HG02973 (cell line): ENCODE data around the gene PRDX4.
"Not testable (repeated sequence)": the region's sequence is repeated elsewhere in the genome, so short reads cannot be mapped to it uniquely, and the experiment has no call there.

Experiments
- ATAC-seq: cut with Tn5 transposase; IDR thresholded peaks from one replicate; pipeline ENCODE4 v1.9.1; 2021; ENCODE audit warnings: moderate library complexity; ENCODE audit not compliant: unreplicated experiment

PRDX4 gene

DNA sequence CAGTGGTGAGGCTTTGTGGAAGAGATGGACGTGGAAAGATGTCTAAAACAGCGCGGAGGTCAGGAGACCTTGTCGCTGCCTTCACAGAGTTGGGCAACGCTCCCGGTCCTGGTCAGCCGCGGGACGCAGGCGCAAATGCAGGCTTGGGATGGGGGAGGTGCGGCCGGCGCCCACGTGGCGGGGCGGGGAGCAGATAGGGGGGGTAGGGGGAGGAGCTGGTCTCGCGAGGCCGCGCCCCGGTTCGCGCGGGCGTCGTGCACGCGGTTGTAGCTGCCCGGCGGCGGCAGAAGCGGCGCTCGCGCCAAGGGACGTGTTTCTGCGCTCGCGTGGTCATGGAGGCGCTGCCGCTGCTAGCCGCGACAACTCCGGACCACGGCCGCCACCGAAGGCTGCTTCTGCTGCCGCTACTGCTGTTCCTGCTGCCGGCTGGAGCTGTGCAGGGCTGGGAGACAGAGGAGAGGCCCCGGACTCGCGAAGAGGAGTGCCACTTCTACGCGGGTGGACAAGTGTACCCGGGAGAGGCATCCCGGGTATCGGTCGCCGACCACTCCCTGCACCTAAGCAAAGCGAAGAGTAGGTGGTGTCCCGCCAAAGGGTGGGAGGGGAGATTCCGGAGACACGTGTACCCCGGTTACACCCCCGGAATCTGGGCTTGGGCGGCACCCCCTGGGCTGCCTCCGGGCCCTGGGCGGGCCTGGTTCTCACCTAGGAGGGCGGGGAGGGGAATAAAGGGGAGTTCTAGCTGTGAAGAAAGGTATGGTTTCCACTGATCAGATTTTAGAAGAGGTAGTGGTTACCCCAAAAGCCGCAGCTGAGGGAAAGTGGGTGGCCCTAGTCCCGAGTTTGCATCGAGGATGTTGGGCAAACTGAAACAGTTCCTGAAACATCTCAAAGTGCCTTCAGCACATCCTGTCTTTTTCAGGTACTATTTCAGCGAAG lies at the start of gene PRDX4:
Gene PRDX4 (plus strand): TSS at position 255 of the 939 bp plus-strand sequence. CDS start 78 bp downstream, at position 333.
- ATAC-seq, result peak; percentile 55

DNA sequence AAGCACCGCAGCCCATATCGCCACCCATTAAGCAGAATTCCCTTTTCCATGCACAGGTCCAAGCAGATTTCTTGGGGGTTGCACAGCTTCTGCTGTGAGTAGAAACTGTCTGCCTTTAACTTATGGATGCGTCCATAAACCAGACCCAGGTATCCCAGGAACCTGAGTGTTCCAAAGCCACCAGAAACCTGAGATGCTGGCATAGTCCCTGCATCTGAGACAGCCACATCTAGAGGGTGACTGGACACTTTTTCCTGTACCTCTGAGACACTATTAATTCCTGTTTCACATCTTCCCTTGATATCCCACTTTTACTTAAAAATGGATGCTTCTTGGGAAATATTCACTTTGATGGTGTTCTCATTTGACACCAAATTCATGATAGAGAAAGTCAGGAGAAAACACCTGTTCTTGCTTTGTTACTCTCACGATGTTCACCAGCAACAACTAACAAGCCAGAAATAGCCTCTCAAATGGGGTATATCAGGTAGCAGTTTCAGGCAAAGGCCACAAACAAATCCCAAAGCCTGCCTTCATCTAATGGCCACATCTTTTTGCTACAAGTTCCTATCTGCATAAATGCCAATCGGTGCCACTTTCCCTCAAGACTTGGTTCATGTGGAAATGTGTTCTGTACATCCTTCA lies 45.5 kb upstream of the PRDX4 start:
- ATAC-seq, result no peak

- no peak for ATAC-seq
Observed at GRCh38 chrX:23623797-23624196, 43.5 kb upstream of the PRDX4 start.

GRCh38 chrX:23626651-23627050 lies 40.6 kb upstream of the PRDX4 start:
- no peak for ATAC-seq

DNA sequence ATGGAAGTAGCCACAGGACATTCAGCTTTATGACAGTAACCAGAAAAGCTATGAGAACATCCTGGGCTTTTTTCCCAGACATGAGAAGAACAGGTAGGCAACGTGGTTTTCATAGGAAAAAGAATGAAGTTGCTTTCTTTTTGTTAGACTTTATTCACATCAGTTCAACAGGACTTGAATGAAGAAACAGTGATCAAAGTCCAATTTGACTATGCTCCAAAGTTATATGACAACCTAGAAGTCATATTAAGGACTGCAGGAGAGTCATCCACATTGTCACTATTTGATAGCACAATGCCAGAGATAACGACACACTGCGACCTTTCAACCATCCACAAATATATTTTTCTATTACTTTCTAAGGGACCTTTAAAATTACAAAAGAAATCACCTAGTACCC lies 39.2 kb upstream of the PRDX4 start:
- ATAC-seq, result no peak

DNA sequence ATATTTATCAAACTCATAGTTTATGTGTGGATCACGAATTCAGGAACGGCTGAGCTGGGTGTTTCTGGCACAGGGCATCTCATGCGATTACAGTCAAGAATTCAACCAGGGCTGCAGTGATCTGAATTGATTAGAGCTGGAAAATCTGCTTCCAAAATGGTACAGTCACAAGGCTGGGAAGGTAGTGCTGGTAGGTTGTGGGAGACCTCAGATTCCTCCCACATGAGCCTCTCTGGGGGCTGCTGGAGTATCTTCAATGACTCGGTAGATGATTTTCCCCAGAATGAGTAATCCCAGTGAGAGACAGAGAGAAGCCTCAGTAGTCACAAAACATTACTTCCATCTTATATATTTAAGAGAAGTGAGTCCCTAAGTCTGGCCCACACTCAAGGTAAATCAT lies 36.2 kb upstream of the PRDX4 start:
- no peak for ATAC-seq

- ATAC-seq, result no peak
Observed at GRCh38 chrX:23633834-23634580, 33.3 kb upstream of the PRDX4 start.

- ATAC-seq, result no peak
Observed at GRCh38 chrX:23637187-23637586, 30.1 kb upstream of the PRDX4 start.

DNA sequence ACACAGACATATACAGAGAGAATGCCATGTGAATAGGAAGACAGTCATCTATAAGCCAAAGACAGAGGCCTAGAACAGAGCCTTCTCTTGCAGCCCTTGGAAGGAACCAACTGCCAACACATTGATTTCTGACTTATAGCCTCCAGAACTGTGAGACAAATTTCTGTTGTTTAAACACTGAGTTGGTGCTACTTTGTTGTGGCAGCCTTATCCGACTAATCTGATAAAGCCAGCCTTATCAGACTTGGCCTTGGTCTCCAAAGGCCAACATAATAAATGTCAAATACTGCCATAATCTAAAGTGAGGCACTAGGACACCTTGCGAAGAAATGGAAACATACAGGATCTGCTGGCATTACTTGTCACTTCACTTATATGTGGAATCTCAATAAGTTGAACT lies 24.3 kb upstream of the PRDX4 start:
- ATAC-seq, result no peak

DNA sequence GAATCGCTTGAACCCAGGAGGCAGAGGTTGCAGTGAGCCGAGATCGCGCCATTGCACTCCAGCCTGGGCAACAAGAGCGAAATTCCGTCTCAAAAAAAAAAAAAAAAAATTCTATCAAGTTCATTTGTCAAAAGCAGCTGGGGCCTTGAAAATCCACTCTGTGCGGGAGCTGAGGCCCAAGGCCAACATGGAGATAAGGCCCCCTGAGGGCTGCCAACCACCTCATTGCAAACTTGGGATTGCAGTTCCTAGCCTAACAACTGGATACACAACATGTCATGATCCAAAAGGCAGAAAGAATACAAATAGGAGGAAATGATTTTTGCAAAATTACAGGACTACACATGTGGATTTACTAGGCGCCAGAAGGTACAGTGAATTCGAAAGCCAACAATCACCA lies 22.5 kb upstream of the PRDX4 start:
- no peak for ATAC-seq

DNA sequence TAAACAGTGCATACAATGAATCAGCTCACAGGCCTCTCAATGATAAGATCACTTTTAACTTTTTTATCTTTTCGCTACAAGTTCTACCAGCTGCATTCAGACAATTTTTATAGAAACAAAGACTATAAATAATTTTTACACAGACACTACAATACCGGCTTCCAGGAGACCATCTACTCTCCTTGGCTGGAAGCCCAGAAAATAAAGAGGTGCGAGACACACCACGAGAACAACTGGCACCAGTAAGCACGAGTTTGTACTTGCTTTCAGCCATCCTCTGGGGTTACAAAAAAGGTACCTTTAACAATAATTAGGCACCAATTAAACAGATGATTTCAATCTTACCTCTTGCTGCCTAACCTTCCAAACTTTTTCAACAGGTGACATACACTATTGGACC lies 11.2 kb upstream of the PRDX4 start:
- no peak for ATAC-seq

GRCh38 chrX:23656684-23657083 lies 10.6 kb upstream of the PRDX4 start:
- no peak for ATAC-seq

DNA sequence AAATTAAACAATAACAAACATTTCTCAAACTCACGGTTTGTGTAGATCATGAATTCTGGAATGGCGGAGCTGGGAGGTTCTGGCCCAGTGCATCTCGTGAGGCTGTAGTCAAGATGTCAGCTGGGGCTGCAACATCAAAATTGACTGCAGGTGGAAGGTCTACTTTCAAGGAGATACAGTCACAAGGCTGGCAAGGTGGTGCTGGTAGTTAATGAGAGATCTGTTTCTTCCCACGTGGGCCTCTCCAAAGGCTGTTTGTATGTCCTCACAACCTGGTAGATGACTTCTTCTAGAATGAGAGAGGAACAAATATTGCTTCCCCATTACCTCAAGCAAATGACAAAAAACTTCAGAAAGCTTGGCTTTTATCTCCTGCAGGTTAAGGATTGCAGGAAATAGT lies 8.0 kb upstream of the PRDX4 start:
- no peak for ATAC-seq

GRCh38 chrX:23660083-23660765 lies 7.1 kb upstream of the PRDX4 start:
- ATAC-seq, result not testable (repeated sequence)

DNA sequence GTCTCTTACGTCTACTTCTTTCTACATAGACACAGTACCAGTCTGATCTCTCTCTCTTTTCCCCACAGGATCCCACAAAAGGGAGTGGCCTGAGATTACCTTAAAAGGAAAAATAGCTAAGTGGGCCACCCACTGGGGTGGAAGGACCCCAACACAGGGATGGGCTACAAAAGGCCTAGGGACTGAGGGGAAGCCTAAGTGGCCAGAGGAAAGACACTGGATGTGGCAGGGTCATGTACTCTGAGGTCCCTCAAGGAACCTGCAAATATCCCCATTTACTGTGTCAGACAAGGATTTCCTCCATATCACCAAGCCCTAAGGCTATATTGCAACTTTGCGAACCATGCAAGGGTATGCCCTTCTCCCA lies 6.5 kb upstream of the PRDX4 start:
- no peak for ATAC-seq

DNA sequence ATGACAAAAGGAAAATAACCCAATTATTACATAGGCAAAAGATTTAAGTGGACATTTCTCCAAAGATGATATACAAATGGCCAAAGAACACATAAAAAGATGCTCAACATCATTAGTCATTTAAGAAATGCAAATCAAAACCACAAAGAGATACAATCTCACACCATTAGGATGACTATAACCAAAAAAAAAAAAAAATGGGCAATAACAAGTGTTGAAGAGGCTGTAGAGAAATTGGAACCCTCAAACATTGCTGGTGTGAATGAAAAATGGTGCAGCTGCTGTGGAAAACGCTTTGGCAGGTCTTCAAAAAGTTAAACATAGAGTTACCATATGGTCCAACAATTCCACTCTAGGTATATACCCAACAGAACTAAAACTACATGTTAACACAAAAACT lies 5.6 kb upstream of the PRDX4 start:
- ATAC-seq, result no peak

DNA sequence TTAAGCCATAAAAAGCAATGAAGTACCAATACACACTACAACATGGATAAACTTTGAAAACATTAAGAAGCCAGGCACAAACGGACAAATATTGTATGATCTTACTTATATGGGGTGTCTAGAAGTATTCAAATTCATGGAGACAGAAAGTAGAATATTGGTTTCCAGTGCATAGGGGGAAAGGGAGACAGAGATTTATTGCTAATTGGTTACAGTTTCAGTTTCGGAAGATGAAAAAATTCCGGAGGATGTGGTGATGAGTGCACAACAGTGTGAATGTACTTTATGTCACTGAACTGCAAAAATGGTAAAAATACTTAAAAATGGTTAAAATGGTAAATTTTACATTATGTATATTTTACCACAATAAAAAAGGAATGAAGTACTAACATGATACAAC lies 5.1 kb upstream of the PRDX4 start:
- ATAC-seq, result peak; percentile 42

DNA sequence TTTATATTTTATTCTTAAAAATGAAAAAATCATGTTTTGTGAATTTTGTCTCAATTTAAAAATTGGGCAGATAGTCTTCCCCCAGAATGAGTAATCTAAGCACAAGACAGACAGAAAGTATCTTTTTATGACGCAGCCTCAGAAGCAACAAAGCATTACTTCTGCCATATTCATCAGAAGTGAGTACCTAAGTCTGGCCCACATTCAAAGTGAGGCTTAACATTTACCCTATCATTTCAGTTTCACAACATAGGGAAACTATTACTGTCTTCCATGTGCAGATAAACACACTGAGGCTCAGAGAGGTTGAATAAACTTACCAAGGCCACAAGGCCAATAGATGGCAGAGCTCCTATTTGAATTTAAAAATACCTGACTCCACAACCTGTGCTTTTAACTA lies 4.4 kb upstream of the PRDX4 start:
- ATAC-seq, result peak; percentile 63

- no peak for ATAC-seq
Observed at GRCh38 chrX:23664496-23664895, 2.8 kb upstream of the PRDX4 start.

- ATAC-seq, result no peak
Observed at GRCh38 chrX:23666282-23666681, 1.0 kb upstream of the PRDX4 start.

- ATAC-seq, result peak; percentile 36
Observed at GRCh38 chrX:23668335-23668734, 1.0 kb downstream of the PRDX4 start.
